AG09319 (cell line): ENCODE data around the gene MOB3A.

Experiments
- DNase-seq: peaks from one replicate; pipeline ENCODE4 v3.0.0-alpha.2; 2010; ENCODE audit warnings: low read depth; ENCODE audit errors: extremely low read depth
- TF ChIP-seq, protein P1 (sequence below): IDR thresholded peaks from 2 replicates; pipeline ENCODE4 v1.5.1; 2011; ENCODE audit warnings: low read depth, mild to moderate bottlenecking, inconsistent platforms, low read length, moderate library complexity

The MOB3A gene

DNA sequence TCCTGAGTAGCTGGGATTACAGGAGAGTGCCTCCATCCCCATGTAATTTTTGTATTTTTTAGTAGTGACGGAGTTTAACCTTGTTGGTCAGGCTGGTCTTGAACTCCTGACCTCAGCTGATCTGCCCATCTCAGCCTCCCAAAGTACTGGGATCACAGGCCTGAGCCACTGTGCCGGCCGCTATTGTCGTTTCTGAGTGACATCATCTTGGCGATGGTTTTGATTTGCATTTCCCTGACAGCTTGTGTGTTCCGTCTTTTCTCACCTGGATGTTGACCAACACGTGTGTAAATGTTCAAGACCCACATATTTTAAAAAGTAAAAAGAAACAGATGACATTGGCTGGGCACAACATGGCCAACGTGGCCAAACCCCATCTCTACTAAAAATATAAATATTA lies 32.3 kb downstream of the MOB3A start:
- TF ChIP-seq, protein P1, sequence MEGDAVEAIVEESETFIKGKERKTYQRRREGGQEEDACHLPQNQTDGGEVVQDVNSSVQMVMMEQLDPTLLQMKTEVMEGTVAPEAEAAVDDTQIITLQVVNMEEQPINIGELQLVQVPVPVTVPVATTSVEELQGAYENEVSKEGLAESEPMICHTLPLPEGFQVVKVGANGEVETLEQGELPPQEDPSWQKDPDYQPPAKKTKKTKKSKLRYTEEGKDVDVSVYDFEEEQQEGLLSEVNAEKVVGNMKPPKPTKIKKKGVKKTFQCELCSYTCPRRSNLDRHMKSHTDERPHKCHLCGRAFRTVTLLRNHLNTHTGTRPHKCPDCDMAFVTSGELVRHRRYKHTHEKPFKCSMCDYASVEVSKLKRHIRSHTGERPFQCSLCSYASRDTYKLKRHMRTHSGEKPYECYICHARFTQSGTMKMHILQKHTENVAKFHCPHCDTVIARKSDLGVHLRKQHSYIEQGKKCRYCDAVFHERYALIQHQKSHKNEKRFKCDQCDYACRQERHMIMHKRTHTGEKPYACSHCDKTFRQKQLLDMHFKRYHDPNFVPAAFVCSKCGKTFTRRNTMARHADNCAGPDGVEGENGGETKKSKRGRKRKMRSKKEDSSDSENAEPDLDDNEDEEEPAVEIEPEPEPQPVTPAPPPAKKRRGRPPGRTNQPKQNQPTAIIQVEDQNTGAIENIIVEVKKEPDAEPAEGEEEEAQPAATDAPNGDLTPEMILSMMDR: no peak

DNA sequence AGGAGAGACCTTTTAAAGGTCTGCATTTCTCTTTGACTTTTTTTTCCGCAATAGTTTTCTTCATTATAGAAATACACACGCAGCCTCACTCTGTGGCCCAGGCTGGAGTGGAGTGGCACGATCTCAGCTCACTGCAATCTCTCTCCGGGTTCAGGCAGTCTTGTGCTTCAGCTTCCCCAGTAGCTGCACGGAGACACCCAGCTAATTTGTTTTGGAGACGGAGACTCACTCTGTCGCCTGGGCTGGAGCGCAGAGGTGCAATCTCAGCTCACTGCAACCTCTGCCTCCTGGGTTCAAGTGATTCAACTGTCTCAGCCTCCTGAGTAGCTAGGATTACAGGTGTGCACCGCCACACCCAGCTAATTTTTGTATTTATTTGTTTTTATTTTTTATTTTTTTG lies 33.4 kb downstream of the MOB3A start:
- TF ChIP-seq, protein P1: no peak
- DNase-seq: no peak

More for the DNA sequence above, 32.3 kb downstream of the MOB3A start:
- DNase-seq: no peak

DNA sequence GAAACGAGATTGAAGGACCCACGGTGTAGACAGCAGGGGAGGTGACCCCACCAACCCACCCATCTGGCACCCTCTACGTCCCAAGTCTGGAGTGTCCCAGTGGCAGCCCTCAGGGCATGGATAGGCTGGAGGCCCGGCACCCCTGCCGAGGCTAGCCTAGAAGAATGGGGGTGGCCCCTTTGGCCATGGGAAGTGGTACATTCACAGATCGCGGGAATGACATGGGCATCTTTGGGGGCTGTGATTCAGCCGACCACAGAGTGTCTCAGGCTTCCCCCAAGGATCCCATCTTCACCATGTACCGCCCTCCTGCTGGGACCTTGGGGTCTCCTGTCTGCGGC lies 33.8 kb downstream of the MOB3A start:
- TF ChIP-seq, protein P1: no peak
- DNase-seq: no peak

DNA sequence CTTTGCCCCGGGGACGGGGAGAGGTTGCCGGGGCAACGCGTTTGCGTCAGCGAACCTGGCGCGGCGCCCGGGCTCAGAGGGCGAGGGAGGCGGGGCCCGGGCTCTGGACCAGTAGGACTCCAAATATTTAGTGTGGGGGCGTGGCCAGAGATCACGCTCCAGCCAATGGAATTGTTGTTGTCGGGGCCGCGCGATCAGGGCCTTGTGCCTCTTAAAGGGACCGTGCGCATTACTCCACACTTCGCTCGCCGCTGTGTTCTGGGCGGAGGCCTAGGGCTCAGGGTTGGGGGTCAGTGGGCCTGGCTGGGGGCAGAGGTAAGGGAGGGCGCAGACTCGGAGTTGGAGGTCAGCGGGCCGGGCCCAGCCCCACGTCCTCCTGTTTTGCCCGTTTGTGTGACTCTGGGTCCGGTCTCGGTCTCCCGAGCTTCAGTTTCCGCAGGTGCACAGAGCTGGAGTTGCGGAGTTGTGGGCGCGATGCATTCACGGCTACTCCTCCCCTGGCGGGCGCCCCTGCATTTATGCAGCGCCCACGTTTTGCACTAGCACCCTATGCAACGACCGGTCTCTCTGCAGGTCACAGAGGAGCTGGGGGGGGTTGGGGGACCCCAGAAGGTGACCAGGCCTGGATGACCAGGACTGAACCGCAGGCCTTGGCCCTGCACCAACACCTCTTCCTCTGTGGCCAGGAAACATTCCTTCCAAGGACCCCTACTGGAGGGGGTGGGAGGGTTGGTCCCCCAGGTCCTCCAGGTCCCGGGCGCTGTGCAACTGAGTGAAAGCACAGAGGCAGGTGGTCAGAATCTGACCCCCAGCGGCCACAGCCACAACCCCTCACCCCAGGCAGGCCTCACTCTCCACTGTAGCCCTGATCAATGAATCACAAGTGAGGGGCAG lies 34.4 kb downstream of the MOB3A start:
- TF ChIP-seq, protein P1: no peak
- DNase-seq: peak; percentile 96

DNA sequence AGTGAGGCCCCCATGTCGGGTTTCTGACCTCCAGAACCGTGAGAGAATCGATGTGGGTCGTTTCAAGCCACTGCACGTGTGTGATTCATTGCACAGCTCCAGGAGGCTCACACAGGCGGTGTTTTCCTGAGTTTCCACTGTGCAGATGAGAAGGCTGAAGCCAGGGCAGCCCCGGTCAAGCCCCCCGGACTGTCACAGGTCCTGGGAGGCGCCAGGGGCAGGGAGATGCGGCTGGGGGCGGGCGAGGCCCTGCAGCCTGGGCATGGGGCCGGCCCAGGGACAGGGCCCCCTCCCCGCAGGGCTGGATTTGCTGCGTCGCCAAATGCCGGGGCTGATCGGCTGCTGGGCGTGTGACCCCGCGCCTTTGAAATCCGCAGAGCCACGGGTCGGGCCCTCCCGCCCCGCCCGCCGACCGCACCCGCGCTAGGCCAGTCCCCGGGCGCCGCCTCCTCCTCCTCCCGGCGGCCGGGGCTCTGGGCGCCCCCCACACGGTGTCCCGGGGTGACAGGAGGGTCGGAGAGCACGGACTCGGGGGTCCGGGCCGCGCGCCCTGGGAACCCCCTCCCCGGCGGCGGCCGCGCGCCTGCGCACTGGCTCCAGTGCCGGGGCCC lies 35.1 kb downstream of the MOB3A start:
- TF ChIP-seq, protein P1: no peak
- peak; percentile 44 for DNase-seq

DNA sequence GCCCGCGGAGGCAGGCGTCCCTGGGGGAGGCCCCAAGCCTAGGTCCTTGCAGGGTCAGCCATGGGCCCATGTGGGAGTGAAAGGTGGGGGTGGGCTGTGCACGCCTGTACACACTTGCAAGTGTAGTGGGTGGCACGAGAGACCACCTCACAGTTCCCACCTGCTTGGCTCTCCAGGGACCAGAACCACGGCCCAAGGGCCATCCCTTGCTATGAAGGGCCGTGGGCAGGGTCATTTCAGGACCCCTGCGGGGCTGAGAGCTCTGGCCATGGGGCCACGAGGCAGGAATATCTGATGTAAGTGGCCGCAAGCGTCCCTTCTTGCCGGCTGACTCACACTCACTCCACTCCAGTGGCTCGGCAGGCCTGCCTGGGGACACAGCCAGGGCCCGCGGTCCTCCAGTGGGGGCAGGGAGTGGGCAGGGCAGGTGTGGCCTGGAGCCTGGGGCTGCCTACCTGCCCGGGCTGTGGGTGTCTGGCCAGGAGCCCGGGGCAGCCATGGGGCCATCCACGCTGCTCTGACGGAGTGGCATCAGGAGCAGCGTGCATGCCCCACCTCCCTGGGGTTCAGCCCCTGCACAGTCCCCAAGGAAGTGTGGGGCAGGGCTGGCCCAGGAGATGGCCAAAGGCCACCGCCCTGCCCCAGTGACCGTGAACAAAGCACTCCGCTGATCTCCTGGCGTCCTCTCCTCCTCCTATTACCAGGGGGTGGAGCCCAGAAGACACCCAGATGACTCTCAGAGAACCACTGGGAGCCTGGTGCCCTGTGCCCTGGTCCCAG lies 36.5 kb downstream of the MOB3A start:
- TF ChIP-seq, protein P1: no peak
- DNase-seq: peak; percentile 77
